HG03175 (cell line): Measurements from ENCODE around the gene SNTA1.
"Not testable (repeated sequence)": the region's sequence is repeated elsewhere in the genome, so short reads cannot be mapped to it uniquely, and the experiment has no call there.

Experiments used
- ATAC-seq: cut with Tn5 transposase; IDR thresholded peaks from one replicate; pipeline ENCODE4 v1.9.1; 2021; ENCODE audit warnings: mild to moderate bottlenecking, moderate library complexity; ENCODE audit not compliant: unreplicated experiment

Gene SNTA1

DNA sequence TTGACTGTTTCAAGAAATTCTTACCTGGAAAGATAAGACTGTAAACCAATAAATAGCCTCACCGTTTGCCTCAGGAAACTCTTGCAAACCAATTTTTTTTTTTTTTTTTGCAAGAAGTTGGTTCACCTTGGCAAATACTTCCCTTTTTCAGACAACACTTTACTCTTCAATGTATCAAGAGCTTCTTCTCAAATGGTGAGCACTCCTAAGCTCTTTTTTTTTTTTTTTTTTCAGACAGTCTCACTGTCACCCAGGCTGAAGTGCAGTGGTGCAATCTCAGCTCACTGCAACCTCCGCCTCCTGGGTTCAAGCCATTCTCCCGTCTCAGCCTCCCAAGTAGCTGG, 22.7 kb upstream of the SNTA1 start:
- ATAC-seq, result no peak

DNA sequence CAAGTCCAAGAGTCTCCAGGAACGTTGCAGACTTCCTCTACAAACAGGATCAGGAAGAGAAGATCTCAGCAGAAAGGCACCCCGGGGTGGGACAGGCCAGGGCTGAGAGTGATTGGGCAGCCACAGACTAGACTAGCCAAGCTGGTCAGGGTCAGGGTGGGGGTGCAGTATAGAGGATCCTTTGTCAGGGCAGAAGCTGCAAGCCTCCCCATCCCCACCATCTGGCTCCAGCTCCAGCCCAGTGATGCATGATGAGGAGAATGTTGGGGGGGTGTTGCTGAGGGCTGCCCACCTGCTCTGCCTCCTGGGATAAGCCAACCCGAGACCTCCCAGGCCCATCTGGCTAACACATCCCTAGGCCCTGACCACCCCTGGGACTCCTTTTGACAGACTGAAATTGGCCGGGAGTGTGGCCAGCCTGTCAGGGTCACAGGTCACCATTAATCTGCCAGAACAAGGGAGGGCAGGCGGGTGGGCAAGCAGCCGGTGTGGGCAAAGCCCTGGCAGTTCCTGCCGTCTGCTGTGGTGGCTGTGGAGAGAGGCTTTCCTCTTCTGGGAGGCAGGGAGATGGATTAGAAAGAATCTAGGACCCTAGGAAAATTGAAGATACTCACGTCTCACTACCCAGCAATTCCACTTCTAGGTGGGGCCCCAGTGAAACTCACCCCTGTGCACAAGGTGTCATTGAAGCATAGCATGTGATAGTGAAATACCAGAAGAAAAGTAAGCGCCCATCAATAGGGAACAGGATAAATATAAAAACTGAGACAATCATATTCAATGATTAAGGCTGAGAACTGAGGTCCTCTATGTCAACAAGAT, 22.1 kb upstream of the SNTA1 start:
- no peak for ATAC-seq

DNA sequence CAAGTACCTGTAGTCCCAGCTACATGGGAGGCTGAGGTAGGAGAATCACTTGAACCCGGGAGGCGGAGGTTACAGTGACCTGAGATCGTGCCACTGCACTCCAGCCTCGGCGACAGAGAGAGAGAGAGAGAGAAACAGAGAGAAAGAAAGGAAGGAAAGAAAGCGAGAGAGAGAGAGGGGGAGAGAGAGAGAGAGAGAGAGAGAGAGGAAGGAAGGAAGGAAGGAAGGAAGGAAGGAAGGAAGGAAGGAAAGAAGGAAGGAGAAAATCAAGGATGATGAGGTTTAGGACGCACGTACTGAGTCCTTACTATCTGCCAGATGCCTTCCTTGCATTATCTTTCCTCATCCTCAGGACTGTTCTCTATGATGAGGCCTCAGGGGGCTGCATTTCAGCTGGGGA, 21.2 kb upstream of the SNTA1 start:
- not testable (repeated sequence) for ATAC-seq

DNA sequence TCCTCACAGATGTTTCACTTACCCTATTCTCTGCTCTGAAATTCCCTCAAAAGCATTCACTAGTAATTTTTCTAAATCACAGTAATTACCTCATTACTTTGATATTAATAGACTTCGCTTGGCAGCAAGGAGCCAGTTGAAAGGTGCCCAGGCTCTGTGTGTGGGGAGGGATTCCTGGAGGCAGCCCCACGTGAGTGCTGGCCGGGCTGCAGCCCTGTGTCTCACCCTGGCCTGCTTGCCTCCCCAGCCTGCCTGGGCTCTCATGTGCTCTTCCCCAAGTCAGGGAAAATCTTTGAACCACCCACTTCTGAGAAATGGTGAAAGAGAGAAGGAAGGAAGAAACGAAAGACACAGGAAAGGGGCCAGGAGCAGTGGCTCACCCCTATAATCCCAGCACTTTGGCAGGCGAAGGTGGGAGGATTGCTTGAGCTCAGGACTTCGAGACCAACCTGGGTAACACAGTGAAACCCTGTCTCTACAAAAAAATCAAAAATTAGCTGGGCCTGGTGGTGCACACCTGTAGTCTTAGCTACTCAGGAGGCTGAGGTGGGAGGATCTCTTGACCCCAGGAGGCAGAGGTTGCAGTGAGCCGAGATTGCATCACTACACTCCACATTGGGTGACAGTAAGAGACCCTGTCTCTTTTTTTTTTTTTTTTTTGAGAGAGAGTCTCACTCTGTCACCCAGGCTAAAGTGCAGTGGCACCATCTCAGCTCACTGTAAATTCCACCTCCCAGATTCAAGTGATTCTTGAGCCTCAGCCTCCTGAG, 20.0 kb upstream of the SNTA1 start:
- ATAC-seq, result no peak

DNA sequence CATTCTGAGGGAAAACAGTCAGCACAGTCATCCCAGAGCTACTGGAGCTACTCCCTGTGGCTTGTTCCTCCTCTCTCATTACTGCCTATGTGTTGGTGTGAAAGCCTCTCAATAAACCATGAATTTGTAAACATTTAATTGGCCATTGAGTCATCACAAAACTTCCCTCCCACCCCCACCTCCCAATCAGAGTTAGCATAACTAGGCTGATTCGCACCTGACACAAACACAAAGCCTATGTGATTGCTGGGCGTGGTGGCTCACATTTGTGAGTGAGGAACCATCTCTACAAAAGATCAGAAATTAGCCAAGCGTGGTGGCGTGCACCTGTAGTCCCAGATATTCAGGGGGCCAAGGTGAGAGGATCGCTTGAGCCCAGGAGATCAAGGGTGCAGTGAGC, 17.1 kb upstream of the SNTA1 start:
- no peak for ATAC-seq

DNA sequence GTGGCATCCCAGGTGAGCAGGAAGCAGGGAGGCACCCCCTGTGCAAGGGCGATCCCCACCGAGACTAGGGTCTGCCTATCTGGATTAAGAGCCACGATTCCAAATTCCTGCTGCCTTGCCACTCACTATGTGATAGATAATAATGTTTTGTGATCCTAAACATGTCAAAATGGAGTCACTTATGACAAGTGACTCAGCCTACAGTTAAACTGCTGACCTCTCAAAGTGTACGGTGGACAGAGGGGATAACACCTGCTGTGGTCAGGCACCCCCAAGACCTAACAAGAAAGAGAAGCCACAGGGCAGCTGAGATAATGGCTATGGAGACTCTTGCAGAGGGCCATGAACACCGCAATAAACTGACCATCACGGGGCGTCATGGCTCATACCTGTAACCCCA, 16.0 kb upstream of the SNTA1 start:
- ATAC-seq, result no peak

DNA sequence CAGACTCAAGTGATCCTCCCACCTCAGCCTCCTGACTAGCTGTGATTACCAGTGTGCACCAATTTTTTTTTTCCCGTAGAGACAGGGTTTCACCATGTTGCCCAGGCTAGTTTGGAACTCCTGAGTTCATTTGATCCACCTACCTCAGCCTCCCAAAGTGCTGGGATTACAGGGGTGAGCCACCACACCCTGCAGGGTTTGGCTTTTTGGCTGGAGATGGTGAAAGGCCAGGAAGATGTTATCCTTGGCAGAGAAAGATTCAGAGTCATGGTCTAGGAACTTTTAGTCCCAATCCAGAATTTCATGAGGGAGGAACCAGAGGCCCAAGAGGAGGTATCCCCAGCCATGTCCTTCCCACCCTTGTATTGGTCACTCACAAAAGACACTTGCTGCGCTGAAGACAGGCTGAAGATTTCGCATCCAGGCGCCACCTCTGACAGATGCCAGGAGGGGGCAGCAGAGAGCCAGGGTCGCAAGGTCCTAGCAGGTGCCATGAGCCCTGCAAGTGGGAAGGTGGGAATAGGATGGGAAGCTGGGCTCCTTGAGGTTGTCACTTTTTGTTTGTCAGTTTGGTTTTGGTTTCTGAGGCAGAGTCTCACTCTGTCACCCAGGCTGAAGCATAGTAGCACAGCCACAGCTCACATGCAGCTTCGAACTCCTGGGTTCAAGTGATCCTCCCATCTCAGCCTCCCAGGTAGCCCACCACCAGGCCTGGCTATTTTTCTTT, 13.5 kb upstream of the SNTA1 start:
- ATAC-seq, result not testable (repeated sequence)

DNA sequence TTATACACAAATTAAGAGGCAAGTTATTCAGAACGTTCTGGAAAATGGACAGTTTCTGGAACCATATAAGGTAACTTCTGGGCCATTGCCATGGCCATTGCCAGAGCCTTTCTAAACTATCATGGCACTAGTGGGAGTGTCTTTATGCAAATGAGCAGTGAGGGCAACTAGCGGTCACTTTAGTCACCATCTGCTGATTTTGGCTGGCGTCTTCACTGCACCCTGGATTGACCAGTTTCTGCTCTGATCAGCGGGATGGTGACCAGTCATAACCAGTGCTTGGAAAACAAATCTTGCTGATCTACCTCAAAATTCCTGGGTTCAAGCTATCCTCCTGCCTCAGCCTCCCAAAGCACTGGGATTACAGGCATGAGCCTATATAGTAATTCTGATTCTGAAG, 7.3 kb upstream of the SNTA1 start:
- ATAC-seq, result no peak

DNA sequence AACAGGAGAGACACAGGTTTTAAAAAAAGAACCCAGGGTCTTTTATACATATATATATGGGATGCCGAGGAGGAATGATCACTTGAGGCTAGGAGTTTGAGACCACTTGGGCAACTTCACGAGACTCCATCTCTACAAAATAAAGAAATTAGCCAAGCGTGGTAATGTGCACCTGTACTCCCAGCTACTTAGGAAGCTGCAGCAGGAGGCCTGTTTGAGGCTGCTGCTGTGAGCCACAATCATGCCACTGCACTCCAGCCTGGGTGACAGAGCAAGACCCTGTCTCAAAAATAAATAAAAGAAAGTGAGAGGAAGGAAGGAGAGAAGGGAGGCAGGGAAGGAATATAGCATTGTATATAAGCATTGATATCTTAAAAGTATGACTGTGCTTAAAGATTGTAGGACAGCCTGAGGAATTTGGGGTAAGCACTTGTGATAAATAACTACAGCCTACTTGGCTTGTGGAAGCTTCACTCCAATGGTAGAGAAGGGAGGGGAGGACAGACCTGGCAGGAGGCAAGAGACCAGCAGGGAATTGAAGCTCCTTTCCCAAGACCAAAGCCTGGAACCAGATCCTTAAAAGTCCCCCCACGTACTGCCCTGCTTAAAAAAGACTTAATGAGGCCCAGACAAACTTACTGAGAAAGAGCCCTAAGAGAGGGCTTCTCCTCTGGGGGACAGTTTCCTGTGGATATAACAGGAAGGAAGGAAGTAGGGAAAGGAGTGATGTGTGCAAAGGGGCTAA, 2.5 kb upstream of the SNTA1 start:
- no peak for ATAC-seq

DNA sequence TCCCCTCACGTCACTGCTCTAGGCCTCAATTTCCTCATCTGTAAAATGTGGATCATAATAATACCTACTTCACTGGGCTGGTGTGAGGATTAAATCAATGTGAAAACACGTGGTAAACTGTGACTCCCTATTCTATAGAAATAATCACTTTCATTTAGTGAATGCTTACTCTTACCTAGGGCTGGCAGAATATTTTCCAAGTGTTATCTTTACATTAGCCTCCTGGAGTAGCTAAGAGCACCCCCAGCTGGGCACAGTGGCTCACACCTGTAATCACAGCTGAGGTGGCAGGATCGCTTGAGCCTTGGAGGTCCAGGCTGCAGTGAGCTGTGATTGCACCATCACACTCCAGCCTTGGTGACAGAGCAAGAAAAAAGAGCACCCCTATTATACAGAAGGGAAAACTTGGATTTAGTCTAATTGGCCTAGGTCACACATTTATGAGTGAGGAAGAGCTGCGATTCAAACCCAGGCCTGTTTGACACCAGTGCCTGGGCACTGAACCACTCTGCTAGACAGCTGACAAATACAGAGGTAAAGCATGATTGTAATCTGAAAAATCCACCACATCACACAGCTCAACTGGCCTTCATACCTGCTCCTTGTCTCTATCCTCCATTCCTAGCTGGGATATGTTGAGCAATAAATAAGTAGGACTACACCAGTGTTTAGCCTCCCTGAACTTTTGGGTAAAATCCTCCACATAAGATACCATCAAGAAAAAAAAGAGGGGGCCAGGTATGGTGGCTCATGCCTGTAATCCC, 1.4 kb upstream of the SNTA1 start:
- no peak for ATAC-seq

DNA sequence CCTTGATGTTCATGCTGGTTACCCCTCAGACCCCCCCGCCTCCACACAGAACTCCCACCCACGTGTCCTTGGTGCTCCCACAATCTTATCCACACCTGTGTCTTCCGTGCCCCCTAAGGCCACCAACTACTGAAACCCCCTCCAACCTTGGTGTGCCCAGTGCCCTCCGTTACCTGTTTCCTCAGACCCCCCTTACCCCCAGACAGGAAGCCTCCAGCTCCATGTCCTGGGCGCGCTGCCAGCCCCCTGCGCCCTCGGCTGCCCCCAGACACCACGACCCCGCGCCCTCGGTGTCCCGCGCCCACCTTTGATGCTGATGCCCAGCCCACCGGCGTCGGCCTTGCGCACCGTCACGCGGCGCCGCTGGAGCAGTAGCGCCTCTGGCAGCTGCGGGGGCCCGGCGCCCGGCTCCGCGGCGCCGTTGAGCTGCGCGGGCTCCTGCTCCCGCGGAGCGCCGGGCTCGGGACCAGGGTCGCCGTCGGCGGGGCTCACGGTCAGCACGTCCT, 504 bp downstream of the SNTA1 start:
- ATAC-seq, result no peak

DNA sequence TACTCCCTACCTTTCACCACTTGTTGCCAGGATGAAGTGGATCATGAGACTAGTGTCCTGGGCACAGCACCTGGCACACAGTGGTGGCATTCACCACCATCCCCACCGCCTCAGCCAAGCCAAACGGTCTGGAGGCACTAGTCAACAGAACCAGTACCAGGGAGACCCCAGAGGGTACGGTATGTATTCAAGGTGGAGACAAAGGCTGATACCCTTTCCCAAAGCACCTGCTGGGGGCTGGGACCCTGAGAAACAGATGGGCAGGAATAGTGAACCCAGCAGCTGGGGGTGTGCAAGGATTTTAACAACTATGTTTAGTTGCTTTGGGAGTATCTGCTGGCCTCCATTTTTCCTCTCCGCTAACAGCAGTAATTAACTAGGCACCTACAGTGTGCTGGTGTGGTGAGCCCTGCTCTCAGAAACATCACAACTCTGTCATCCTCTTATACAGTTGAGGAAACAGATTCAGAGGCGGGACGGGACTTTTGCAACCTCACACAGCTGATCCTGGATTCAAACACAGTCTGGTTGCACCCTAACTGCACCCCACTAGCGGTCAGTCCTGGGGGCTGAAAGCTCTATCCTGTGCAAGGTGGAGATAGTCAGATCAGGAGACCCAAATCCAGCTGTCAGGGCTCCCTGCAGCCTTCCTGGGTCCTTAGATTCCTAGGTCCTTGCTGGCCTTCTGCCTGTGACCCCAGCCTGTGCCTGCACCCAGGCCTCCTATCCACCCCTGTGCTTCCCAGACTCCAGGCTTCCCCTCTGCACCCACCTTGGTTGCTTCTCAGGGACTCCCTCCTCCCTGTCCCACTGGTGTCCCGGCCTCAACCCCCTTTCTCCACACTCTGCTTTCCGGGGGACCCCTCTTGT, 1.2 kb downstream of the SNTA1 start:
- no peak for ATAC-seq

DNA sequence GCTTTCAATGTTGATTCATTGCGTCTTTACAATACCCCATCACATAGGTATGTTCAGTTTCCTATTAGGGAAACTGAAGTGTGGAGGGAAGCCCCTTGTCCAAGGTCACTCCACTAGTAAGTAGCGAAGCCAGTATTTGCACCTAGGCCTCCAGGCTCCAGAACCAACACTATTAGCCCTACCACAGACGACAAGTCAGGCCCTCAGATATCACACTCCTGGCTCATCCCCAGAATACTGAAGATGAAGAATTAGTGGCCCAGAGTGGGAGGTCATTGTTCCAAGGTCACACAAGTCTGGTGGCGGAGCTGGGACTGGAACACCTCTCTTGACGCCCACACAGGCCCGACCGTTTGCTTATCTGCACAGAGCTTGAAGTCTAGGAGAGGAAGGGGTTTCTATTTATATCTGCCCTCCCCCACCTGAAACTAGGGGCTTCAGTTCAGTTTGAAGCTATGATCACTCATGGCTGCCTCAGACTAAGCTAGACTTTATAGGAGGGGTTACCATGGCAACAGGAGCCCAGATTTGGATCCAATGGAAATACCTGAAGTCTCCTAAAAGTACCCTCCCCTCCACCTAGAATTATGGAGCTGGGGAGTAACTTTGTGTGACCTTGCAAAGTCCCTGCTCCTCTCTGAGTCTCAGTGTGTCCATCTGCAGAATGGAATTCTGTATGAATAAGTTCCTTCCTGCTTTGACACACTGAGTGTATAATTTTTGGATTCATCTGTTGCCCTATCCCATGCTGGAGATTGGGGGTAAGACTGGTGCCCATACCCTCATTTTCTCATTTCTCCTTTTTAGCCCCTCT, 2.2 kb downstream of the SNTA1 start:
- ATAC-seq, result no peak

DNA sequence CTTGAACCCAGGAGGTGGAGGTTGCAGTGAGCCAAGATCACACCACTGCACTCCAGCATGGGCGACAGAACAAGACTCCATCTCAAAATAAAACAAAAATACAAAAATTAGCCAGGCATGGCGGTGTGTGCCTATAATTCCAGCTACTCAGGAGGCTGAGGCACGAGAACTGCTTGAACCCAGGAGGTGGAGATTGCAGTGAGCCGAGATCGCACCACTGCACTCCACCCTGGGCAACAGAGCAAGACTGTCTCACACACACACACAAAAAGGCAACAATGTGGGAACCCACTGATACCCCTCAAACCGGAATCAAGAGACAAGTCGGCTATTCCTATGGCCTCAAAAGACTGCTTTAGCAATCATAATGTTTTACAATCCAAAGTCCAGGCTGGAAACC, 3.0 kb downstream of the SNTA1 start:
- ATAC-seq, result not testable (repeated sequence)

DNA sequence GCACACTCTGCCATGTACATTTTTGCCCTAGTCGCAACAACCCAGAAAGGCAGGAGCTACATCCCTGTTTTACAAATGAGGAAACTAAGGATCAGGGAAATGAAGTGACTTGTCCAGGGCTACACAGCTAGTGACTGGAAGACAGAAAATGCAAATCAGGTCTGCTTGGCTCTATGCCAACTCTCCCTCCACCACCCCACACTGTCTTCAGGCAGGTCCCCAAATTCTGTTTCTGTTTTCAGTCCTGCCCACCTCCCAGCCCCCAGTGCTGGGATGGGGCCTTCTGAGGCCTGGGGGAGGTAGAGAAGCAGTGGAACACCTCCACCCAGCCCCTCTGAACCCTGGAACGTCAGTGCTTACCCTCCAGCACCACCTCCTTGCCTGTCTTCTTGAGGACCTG, 5.1 kb downstream of the SNTA1 start:
- ATAC-seq, result no peak

DNA sequence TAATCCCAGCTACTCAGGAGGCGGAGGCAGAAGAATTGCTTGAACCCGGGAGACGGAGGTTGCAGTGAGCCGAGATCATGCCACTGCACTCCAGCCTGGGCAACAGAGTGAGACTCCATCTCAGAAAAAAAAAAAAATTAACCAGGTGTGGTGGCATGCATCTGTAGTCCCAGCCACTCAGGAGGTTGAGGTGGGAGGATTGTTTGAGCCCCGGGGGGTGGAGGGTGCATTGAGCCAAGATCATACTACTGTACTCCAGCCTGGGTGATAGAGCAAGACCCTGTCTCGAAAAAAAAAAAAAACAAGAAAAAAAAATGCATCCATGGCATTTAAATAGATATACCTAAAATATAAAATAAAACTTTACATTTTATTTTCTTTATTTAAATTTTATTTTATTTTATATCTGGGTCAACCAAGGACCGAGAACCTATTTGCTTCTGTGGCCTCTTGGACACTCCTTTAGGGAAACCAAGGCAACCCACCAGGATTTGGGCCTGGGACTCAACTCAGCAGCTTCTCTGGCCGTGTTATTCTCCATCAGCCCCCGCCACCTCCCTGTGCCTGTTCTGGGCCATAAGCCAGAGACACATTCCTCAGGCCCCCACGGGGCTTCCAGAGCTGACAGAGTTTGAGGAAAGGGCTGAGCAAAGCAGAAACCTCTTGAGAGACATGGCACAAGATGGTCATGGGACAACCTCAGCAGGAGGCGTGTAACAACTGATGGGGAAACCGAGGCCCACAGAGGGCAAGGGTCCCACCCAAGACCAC, 6.2 kb downstream of the SNTA1 start:
- no peak for ATAC-seq

DNA sequence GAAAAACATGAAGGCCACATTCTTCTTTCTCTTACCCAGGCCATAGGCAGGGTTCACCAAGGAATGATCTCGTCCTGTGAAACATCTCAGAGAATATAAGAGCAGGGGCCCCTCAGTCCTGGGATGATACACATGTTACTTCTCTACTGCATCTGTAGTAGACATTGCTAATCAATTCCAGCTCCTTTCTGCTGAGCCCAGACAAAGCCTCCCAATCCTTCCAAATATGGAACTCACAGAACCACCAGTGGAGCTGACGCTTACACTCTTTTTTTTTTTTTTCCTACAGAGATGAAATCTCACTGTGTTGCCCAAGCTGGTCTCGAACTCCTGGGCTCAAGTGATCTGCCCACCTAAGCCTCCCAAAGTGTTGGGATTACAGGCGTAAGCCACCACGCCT, 9.1 kb downstream of the SNTA1 start:
- no peak for ATAC-seq
